HG02571 (cell line): Measurements from ENCODE around the gene PDE5A.
"Not testable (repeated sequence)": the region's sequence is repeated elsewhere in the genome, so short reads cannot be mapped to it uniquely, and the experiment has no call there.

Experiments
- ATAC-seq: cut with Tn5 transposase; IDR thresholded peaks from one replicate; pipeline ENCODE4 v1.9.1; 2021; ENCODE audit warnings: mild to moderate bottlenecking, moderate library complexity; ENCODE audit not compliant: unreplicated experiment

The PDE5A gene

GRCh38 chr4:119628281-119629141 is at the start of gene PDE5A:
TSS of gene PDE5A (minus strand) at chr4:119628804. CDS start at chr4:119628671, 133 bp downstream.
- ATAC-seq: peak; percentile 82

DNA sequence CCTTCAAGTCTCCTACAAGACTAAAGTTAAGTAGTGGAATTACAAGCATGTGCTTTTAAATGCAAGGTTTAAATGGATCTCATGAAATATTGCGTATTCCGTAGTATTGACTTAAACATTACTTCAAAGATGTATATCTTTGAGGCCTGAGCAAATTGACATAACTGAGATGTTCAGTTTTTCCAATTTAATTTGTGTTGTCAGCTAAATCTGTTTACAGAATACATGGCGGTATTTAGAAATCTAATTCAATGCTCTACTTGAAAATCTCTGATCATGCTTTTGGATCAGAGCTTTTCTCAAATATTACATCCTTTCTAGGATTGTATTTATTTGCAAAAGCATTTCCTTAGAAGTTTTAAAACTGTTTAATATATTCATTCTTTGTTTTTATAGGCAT is 47.5 kb upstream of the PDE5A start:
- ATAC-seq: no peak

- no peak for ATAC-seq
Observed at GRCh38 chr4:119675391-119675790, 46.8 kb upstream of the PDE5A start.

DNA sequence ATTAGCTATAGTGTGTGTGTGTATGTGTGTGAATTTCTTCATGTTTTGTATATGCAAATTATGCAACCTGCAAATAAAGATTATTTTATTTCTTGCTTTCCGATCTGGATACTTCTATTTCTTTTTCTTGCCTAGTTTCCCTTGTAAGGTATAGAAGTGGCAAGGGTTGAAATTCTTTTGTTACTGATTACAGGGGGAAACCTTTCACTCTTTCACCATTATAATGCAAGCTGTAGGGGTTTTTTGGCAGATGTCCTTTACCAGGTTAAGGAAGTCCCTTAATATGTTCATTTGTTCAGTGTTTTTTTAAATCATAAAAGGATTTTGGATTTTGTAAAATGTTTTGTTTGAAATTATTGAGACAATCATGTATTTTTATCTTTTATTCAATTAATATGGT is 44.3 kb upstream of the PDE5A start:
- no peak for ATAC-seq

DNA sequence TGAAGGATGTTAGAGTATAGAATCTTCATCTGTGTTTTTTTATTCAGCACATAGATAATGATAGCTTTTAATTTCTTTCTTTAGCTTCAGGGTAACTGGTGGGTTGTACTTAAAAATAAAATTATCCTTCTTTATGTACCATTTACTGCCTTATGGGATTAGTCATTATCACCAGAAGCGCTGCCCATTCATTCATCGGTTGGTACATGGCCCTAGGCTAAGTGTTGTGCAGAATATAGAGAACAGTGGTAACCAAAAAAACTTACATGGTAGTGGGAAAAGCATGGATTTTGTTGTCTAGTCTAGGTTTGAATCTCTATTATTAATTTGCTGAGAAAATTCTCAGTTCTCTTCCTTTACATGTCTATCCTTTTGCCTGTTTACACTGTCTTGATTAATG is 43.5 kb upstream of the PDE5A start:
- no peak for ATAC-seq

DNA sequence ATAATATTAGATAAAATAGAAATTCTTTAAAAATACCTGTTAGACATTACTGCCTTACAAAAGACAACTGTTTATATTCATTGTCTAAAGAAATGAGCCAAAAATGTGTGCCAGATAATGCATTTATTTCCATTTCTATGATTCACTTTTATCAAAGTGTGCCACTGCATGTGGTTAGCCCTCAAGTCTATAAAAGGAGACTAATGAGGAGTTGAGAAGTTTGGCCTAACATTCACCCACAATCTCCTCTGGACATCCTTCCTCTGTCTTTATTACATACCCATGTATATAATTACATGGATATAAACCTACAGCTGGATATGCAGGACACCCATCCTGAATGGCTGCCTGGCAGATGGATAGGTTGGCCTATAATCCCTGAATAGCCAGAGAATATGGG is 42.6 kb upstream of the PDE5A start:
- ATAC-seq: no peak

GRCh38 chr4:119667802-119668201 is 39.2 kb upstream of the PDE5A start:
- ATAC-seq: no peak

GRCh38 chr4:119666653-119667091 is 38.1 kb upstream of the PDE5A start:
- ATAC-seq: no peak

- no peak for ATAC-seq
Observed at GRCh38 chr4:119665752-119666151, 37.1 kb upstream of the PDE5A start.

GRCh38 chr4:119664168-119664907 is 35.7 kb upstream of the PDE5A start:
- no peak for ATAC-seq

GRCh38 chr4:119663160-119663788 is 34.7 kb upstream of the PDE5A start:
- ATAC-seq: no peak

DNA sequence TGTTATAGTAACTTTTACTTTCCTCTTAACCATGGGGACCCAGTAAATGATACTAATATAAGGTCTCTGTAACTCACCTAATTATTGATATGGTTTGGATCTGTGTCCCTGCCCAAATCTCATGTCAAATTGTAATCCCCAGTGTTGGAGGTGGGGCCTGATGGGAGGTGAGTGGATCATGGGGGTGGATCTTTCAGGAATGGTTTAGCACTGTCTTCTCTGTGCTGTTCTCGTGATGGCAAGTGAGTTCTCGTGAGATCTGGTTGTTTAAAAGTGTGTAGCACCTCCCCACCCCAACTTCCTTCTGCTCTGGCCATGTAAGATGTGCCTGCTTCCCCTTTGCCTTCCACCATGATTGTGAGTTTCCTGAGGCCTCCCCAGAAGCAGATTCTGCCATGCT is 34.0 kb upstream of the PDE5A start:
- ATAC-seq: not testable (repeated sequence)

DNA sequence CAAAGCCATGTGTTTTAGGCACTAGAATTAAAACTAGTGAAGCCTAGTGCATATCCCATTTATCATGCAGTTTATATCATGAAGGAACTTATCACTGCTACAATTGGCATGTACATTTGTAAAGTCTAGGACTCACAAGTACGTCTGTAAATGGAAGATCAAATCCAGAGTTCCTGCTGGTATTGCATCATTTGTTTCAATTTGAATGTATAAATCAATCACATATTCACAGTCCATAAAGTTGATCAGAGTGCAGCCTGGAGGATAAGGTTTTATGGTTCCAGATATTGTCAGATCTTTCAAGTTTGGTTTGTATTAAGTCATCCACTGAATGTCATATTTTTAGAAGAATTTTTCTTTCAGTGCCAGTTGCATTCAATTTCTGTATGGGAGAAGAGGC is 32.6 kb upstream of the PDE5A start:
- no peak for ATAC-seq

DNA sequence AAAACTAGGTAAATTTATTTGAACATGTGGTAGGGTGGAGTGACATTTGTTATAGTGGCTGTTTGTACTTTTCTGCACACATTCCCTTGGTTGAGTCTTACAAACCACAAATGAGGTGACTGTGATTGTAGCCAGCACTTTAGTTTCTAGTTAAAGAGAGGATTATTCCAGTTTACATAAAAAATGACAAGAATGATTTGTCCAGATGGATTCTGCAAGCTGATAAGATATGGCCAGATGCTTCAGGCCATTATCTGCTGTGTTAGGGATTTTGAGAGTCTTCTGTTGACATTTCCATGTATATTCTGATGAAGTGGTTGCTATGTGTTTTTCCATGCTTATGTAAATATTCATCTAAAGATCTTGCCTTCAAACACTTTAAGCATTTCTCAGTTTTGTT is 31.0 kb upstream of the PDE5A start:
- no peak for ATAC-seq

DNA sequence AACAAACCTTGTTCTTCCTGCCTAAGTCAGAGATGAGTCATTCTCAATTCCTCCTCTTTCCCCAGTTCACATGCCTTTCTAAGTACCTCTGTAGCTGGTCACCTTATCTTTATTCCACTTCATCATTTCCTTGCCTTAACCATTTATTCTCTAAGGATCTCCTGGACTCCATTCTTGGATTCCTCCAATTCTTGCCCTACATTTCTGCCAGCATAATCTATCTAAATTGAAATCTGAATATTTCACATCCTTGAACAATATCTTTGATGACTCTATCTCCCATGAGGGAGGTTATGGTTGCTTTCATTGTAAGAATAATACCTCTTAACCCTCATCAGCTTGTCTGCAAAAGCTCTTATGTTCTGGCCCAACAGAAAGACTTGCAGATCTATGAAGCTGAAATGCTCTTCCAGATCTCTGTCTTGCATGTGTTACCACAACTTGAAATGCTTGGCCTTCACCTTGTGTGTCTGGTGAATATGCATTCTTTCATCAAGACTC is 28.6 kb upstream of the PDE5A start:
- no peak for ATAC-seq

GRCh38 chr4:119656342-119656741 is 27.7 kb upstream of the PDE5A start:
- ATAC-seq: no peak

DNA sequence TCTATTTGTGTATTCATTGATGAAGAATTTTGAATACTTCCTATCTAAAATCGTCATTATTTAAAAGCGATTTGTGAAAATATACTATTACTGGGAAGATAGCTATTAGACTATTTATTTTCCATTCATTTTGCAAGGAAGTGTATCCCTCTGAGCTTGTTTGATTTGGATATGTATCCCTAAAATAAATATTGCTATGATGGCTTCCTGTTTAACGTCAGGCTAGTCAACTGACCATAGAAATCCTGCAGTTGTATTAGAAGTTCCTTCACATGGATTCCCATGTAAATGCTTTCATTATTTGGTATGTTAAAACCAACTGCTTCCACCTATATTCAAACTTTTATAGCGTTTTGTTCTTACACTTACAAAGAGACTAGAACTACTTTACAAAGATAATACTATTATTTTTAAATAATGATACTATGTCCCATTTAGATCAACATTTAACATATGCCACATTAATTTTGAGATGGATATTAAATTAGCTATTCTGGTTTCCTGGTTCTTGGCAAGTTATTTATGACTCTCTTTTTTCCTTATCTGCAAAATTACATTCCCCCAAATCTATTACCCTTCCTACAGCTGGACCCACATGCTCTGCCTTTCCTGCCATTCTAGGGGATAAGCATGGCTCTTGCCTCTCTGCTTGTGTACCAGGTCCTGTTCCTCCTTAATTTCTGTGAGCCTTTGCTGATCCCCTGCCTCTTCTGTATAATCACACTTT is 26.7 kb upstream of the PDE5A start:
- no peak for ATAC-seq

- no peak for ATAC-seq
Observed at GRCh38 chr4:119653990-119654389, 25.4 kb upstream of the PDE5A start.

DNA sequence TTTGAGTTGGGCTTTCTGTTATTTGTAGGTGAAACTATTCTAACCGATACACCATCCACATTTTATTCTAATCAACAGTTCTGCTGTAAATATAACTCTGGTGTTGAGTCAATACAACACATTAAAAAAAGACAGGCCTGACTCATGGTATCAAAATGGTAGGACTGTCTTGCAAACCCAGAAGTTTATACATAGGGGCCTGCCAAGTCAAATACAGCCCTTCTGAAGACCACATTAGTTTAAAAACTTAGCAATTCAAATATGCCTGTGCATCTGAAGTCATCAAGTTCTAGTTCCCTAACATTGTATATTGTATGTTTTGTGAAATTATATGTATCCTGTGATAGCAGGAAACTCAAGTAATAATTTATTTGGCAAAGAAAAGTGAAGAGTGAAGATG is 24.4 kb upstream of the PDE5A start:
- ATAC-seq: no peak

- ATAC-seq: no peak
Observed at GRCh38 chr4:119648398-119648797, 19.8 kb upstream of the PDE5A start.

- ATAC-seq: no peak
Observed at GRCh38 chr4:119647558-119647957, 19.0 kb upstream of the PDE5A start.
